Measurements from ENCODE around the gene LRRC28. TPM values are rescaled to one million over a fixed set of nuclear protein-coding genes. Genes with fewer than 3 reads are reported as not detected.
A peak's percentile ranks its signal among the peaks of the same experiment; 100 is the strongest.

Gene LRRC28
- total and polyA plus RNA-seq, 7 experiments from 2014 or later, result 15.0 to 25.9 (median 19.9) TPM

DNA sequence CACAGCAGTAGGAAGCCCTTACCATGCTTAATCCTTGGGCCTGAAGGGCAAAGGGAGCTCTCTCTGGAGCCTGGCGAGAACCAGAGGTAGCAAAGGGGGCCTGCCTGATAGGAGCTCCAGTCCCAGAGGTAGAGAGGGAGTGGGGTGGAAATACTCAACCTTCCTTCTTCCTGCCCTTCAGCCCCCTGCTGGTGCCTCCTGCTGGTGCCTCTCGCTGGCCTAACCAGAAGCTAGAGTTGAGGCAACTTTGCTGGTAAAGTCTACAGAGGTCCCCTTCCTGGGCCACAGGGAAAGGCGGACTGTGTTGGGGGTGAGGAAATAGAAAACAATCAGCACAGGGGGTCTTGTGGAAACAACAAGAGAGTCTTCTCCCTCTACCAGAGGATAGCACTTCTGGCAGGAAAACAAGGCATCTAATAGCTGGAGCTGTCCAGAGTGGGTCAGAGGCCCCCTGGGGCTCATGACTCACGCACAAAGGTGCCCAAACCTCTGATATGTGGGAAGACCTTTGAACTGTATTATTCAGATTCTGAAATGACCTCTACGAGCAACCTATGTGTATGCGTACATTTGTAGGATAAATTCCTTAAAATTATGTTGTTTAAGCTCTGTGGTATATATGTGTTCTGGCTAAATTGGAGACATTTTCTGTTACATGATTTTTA is 133.9 kb downstream of the LRRC28 start:
- H3K27me3 Mint-ChIP-seq, result no peaks in the 10 kb centered on the region
- H3K4me1 Mint-ChIP-seq, result peaks cover 11 to 49% (median 36%) of the 10 kb centered on the region in 7 donors
- Histone ChIP-seq H3K4me3 (ENCODE audit: low read length) (no peak overlapping the region), H3K36me3 (ENCODE audit: control insufficient read depth in 2 of 3, insufficient read depth in 3 of 3, low read length in 3 of 3) (no peaks in the 10 kb centered on the region), H3K27ac (ENCODE audit: low read depth, low read length) (no peak overlapping the region), H3K27me3 (ENCODE audit: control insufficient read depth in 2 of 2, insufficient read depth in 2 of 2, low read length in 2 of 2) (no peaks in the 10 kb centered on the region), H3K4me1 (ENCODE audit: control insufficient read depth in 2 of 2, insufficient read depth in 2 of 2, low read length in 2 of 2) (peaks cover 0 to 19% of the 10 kb centered on the region in 2 donors), H3K9me3 (ENCODE audit: control insufficient read depth in 2 of 3, low read length in 3 of 3) (no peaks in the 10 kb centered on the region)
- ChIA-PET POLR2A (no interaction called here), CTCF (interaction anchor here (1.3 kb wide), 1 partner anchor 36 kb away, joined by 3 read pairs; no protein-coding TSS in a partner anchor)
- H3K27ac Mint-ChIP-seq, result peak overlapping the region in 7 of 9 donors; percentile 7 to 87 (median 52)
- intact Hi-C loops (cut with micrococcal nuclease), result no loop called here
- DNase-seq, result no peak
- ATAC-seq, result no peak
- H3K4me3 Mint-ChIP-seq, result peak overlapping the region in 6 of 10 donors; percentile 20 to 78 (median 52)
- peaks cover 0 to 45% (median 24%) of the 10 kb centered on the region in 5 donors for H3K36me3 Mint-ChIP-seq
- peaks cover 0 to 3% (median 0%) of the 10 kb centered on the region in 11 donors for H3K9me3 Mint-ChIP-seq

- no peak overlapping the region for H3K4me3 ChIP-seq (ENCODE audit: low read length)
- peaks cover 0 to 46% (median 17%) of the 10 kb centered on the region in 5 donors for H3K36me3 Mint-ChIP-seq
- peaks cover 11 to 49% (median 36%) of the 10 kb centered on the region in 7 donors for H3K4me1 Mint-ChIP-seq
- H3K4me1 ChIP-seq (ENCODE audit: control insufficient read depth in 2 of 2, insufficient read depth in 2 of 2, low read length in 2 of 2), result peaks cover 0 to 19% of the 10 kb centered on the region in 2 donors
- no peaks in the 10 kb centered on the region for H3K9me3 ChIP-seq (ENCODE audit: control insufficient read depth in 2 of 3, low read length in 3 of 3)
- peak overlapping the region; percentile 27 to 95 (median 78) for H3K27ac Mint-ChIP-seq
- H3K27me3 Mint-ChIP-seq, result no peaks in the 10 kb centered on the region
- peak in 1 of 9 donors; percentile 5 for DNase-seq
- intact Hi-C loops (cut with micrococcal nuclease), result no loop called here
- peaks cover 0 to 9% (median 0%) of the 10 kb centered on the region in 11 donors for H3K9me3 Mint-ChIP-seq
- peak overlapping the region; percentile 28 for H3K27ac ChIP-seq (ENCODE audit: low read depth, low read length)
- ChIA-PET CTCF (interaction anchor here (1.3 kb wide), 1 partner anchor 35 kb away, joined by 3 read pairs; no protein-coding TSS in a partner anchor), POLR2A (interaction anchor here (0.8 kb wide), 1 partner anchor 9 kb away, joined by 3 read pairs; no protein-coding TSS in a partner anchor)
- H3K36me3 ChIP-seq (ENCODE audit: control insufficient read depth in 2 of 3, insufficient read depth in 3 of 3, low read length in 3 of 3), result no peaks in the 10 kb centered on the region
- H3K4me3 Mint-ChIP-seq, result peak overlapping the region; percentile 43 to 78 (median 58)
- H3K27me3 ChIP-seq (ENCODE audit: control insufficient read depth in 2 of 2, insufficient read depth in 2 of 2, low read length in 2 of 2), result no peaks in the 10 kb centered on the region
- ATAC-seq, result no peak
These were observed 134.6 kb downstream of the LRRC28 start for GRCh38 chr15:99385865-99386264.

DNA sequence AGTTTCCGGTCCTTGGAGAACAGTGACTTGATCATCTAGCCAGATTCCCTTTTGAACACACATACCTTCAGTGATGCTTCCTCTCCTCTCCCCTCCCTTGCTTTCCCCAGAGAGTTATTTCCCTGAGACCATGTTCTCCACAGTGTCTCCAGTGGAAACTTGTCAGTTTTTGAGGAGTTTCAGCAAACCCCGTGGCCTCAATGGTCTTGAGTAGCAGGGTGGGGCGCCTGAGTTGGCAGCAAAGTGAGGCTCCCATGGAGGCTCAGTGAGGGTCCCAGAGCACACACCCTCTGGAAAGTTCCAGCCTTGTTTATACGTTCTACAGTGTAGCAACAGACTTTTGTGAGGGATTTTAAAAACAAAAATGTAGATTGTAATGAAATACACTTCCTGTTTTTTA is 135.1 kb downstream of the LRRC28 start:
- no peaks in the 10 kb centered on the region for H3K36me3 ChIP-seq (ENCODE audit: control insufficient read depth in 2 of 3, insufficient read depth in 3 of 3, low read length in 3 of 3)
- ATAC-seq, result no peak
- no peaks in the 10 kb centered on the region for H3K27me3 ChIP-seq (ENCODE audit: control insufficient read depth in 2 of 2, insufficient read depth in 2 of 2, low read length in 2 of 2)
- H3K27ac ChIP-seq (ENCODE audit: low read depth, low read length), result peak overlapping the region; percentile 28
- no peak for DNase-seq
- H3K4me3 ChIP-seq (ENCODE audit: low read length), result no peak overlapping the region
- ChIA-PET CTCF (interaction anchor here (1.3 kb wide), 1 partner anchor 35 kb away, joined by 3 read pairs; no protein-coding TSS in a partner anchor), POLR2A (interaction anchor here (0.8 kb wide), 1 partner anchor 9 kb away, joined by 3 read pairs; no protein-coding TSS in a partner anchor)
- Mint-ChIP-seq H3K4me3 (peak overlapping the region; percentile 43 to 78 (median 58)), H3K27ac (peak overlapping the region; percentile 27 to 95 (median 78)), H3K9me3 (peaks cover 0 to 14% (median 4%) of the 10 kb centered on the region in 11 donors), H3K27me3 (no peaks in the 10 kb centered on the region), H3K4me1 (peaks cover 11 to 44% (median 36%) of the 10 kb centered on the region in 7 donors), H3K36me3 (peaks cover 0 to 46% (median 13%) of the 10 kb centered on the region in 5 donors)
- H3K9me3 ChIP-seq (ENCODE audit: control insufficient read depth in 2 of 3, low read length in 3 of 3), result no peaks in the 10 kb centered on the region
- intact Hi-C loops (cut with micrococcal nuclease), result no loop called here
- peaks cover 0 to 19% of the 10 kb centered on the region in 2 donors for H3K4me1 ChIP-seq (ENCODE audit: control insufficient read depth in 2 of 2, insufficient read depth in 2 of 2, low read length in 2 of 2)

DNA sequence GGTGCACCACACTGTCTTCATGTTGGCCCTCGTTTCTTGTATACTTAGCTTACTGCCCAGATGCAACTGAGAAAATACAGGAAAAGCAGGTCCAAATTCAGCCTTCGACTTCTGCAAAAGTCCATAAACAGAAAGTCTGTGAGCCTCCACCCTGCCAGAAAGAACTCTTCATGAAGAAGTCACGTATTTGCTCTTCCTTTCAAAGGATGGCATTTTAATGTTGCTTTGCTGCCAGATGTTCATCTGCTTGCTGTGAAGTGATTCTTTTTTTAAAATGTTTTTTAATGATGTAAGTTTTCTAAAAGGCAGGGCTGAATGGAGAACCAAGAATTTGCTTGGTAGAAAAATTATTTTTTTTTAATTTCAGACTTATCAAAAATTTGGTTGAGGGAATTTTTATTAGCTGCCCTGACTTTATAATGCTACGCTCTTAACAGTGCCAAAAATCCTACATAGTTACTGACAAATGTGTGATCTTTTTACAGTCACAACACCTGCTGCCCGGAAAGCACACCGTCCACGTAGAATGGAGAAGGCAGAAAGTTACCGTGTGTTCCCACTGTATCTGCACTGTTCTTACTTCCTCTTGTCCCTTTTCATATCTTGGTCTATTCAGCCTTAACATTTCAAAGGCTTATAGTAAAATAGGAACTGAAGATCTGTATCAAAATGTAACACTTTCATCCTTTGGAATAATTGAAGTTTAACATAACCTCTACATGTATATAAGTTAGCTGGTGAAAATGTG is 136.3 kb downstream of the LRRC28 start:
- Histone ChIP-seq H3K4me3 (ENCODE audit: low read length) (no peak overlapping the region), H3K4me1 (ENCODE audit: control insufficient read depth in 2 of 2, insufficient read depth in 2 of 2, low read length in 2 of 2) (peaks cover 0 to 19% of the 10 kb centered on the region in 2 donors), H3K36me3 (ENCODE audit: control insufficient read depth in 2 of 3, insufficient read depth in 3 of 3, low read length in 3 of 3) (no peaks in the 10 kb centered on the region), H3K9me3 (ENCODE audit: control insufficient read depth in 2 of 3, low read length in 3 of 3) (peaks cover 0 to 6% (median 0%) of the 10 kb centered on the region in 3 experiments), H3K27ac (ENCODE audit: low read depth, low read length) (no peak overlapping the region), H3K27me3 (ENCODE audit: control insufficient read depth in 2 of 2, insufficient read depth in 2 of 2, low read length in 2 of 2) (no peaks in the 10 kb centered on the region)
- ChIA-PET POLR2A (interaction anchor here (0.8 to 1.1 kb wide), 2 partner anchors 12 to 39 kb away, joined by 3 to 4 read pairs; no protein-coding TSS in a partner anchor), CTCF (interaction anchor here (1.0 kb wide), 1 partner anchor 97 kb away, joined by 5 read pairs; no protein-coding TSS in a partner anchor)
- Mint-ChIP-seq H3K36me3 (peaks cover 4 to 52% (median 18%) of the 10 kb centered on the region in 5 donors), H3K4me1 (peaks cover 11 to 44% (median 36%) of the 10 kb centered on the region in 7 donors), H3K27me3 (no peaks in the 10 kb centered on the region), H3K9me3 (peaks cover 0 to 26% (median 14%) of the 10 kb centered on the region in 11 donors), H3K27ac (peak overlapping the region in 5 of 9 donors; percentile 12 to 87 (median 65)), H3K4me3 (peak overlapping the region in 5 of 10 donors; percentile 23 to 78 (median 56))
- ATAC-seq, result no peak
- DNase-seq, result no peak
- intact Hi-C loops (cut with micrococcal nuclease), result no loop called here

GRCh38 chr15:99390667-99391066 is 139.4 kb downstream of the LRRC28 start:
- no peaks in the 10 kb centered on the region for H3K27me3 Mint-ChIP-seq
- H3K4me1 Mint-ChIP-seq, result peaks cover 6 to 38% (median 33%) of the 10 kb centered on the region in 7 donors
- DNase-seq (no peak), ATAC-seq (no peak)
- peaks cover 4 to 53% (median 19%) of the 10 kb centered on the region in 5 donors for H3K36me3 Mint-ChIP-seq
- Histone ChIP-seq H3K9me3 (ENCODE audit: control insufficient read depth in 2 of 3, low read length in 3 of 3) (peaks cover 0 to 6% (median 0%) of the 10 kb centered on the region in 3 experiments), H3K4me1 (ENCODE audit: control insufficient read depth in 2 of 2, insufficient read depth in 2 of 2, low read length in 2 of 2) (peaks cover 0 to 8% of the 10 kb centered on the region in 2 donors), H3K36me3 (ENCODE audit: control insufficient read depth in 2 of 3, insufficient read depth in 3 of 3, low read length in 3 of 3) (no peaks in the 10 kb centered on the region), H3K27ac (ENCODE audit: low read depth, low read length) (no peak overlapping the region), H3K4me3 (ENCODE audit: low read length) (no peak overlapping the region), H3K27me3 (ENCODE audit: control insufficient read depth in 2 of 2, insufficient read depth in 2 of 2, low read length in 2 of 2) (no peaks in the 10 kb centered on the region)
- H3K4me3 Mint-ChIP-seq, result no peak overlapping the region
- H3K27ac Mint-ChIP-seq, result no peak overlapping the region
- intact Hi-C loops (cut with micrococcal nuclease), result no loop called here
- peaks cover 0 to 46% (median 23%) of the 10 kb centered on the region in 11 donors for H3K9me3 Mint-ChIP-seq
- CTCF ChIA-PET, result interaction anchor here (0.6 to 1.5 kb wide), 3 partner anchors 22 to 317 kb away, joined by 3 to 5 read pairs (median 4); no protein-coding TSS in a partner anchor
- POLR2A ChIA-PET, result no interaction called here

DNA sequence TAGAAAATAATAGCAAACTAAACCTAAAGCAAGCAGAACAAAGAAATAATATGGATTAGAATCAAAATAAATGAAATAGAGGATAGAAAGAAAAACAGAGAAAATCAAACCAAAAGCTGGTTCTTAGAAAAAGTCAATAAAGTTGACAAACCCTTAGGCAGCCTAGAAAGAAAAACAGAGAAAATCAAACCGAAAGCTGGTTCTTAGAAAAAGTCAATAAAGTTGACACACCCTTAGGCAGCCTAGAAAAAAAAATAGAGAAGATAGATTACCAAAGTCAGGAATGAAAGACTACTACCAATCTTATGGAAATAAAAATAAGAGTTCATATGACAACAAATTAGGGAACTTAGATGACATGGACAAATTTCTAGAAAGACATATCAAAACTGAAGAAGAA is 142.4 kb downstream of the LRRC28 start:
- Mint-ChIP-seq H3K36me3 (peaks cover 4 to 41% (median 9%) of the 10 kb centered on the region in 5 donors), H3K27ac (peak overlapping the region in 1 of 9 donors; percentile 77), H3K27me3 (peaks cover 0 to 7% (median 0%) of the 10 kb centered on the region in 5 donors), H3K4me3 (peak overlapping the region in 2 of 10 donors; percentile 10 to 26), H3K4me1 (peaks cover 0 to 13% (median 10%) of the 10 kb centered on the region in 7 donors), H3K9me3 (peaks cover 0 to 46% (median 23%) of the 10 kb centered on the region in 11 donors)
- Histone ChIP-seq H3K27me3 (ENCODE audit: control insufficient read depth in 2 of 2, insufficient read depth in 2 of 2, low read length in 2 of 2) (no peaks in the 10 kb centered on the region), H3K27ac (ENCODE audit: low read depth, low read length) (no peak overlapping the region), H3K4me3 (ENCODE audit: low read length) (no peak overlapping the region), H3K4me1 (ENCODE audit: control insufficient read depth in 2 of 2, insufficient read depth in 2 of 2, low read length in 2 of 2) (no peaks in the 10 kb centered on the region), H3K36me3 (ENCODE audit: control insufficient read depth in 2 of 3, insufficient read depth in 3 of 3, low read length in 3 of 3) (no peaks in the 10 kb centered on the region), H3K9me3 (ENCODE audit: control insufficient read depth in 2 of 3, low read length in 3 of 3) (peaks cover 0 to 6% (median 0%) of the 10 kb centered on the region in 3 experiments)
- intact Hi-C loops (cut with micrococcal nuclease), result no loop called here
- CTCF ChIA-PET, result interaction anchor here (1.3 kb wide), 1 partner anchor 10 kb away, joined by 3 read pairs; no protein-coding TSS in a partner anchor
- ATAC-seq (no peak), DNase-seq (no peak)
- POLR2A ChIA-PET, result interaction anchor here (0.6 kb wide), 1 partner anchor 49 kb away, joined by 3 read pairs; no protein-coding TSS in a partner anchor
